Smooth muscle cell of the coronary artery (primary cell): ENCODE data around the gene CORO1A. TPM values are rescaled to one million over a fixed set of nuclear protein-coding genes. Genes with fewer than 3 reads are reported as not detected.

Experiments used
- total RNA-seq: library from RNA; depleted of rRNA; stranded (reverse); fragments of >200 nt; gene quantifications from 2 replicates; pipeline ENCODE4 v1.2.3, GENCODE V29; 2014; ENCODE audit warnings: low replicate concordance

The CORO1A gene
- 0.47 and 1.9 TPM in 2 replicates for total RNA-seq

DNA sequence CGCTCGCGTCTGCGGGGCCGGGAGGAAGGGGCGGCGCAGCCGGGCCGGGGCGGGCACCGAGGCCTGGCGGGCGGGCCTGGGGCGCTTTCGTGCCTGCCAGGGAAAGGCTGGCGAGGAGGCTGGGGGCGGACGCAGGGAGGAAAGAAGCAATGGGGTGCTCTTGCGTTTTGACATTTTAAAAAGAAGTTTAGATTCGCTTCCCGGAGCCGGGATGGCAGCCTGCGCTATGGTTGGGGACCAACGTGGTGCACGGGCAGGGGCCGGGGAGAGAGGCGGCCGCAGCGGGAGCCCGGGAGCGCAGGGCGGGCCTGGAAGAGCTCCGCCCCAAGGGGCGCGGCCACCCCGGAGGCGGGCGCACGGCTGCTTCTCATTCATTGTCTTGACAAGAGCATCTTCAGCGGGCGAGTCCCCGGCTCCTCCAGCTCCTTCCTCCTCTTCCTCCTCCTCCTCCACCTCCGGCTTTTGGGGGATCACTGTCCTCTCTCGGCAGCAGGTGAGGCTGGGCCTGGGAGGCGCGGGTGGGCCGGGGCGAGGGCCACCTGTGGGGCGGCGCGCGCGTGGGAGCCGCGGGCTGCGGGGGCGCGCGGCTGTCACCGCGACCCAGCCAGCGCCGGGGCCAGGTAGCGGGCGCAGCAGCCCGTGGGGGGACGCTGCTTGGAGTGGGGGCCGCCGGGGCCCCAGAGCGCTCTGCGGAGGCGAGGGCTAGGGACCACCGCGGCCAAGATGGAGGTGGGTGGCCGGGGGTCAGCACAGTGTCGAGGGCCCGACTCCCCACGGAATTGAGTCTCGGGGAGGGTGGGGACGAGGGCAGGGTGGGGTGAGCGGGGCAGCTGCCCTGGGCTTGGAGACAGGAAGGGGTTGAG lies at the start of gene CORO1A:
Gene CORO1A, plus strand, starts transcription at position 370 of the 863 bp plus-strand sequence. CDS start 1,608 bp downstream, outside the sequence.

DNA sequence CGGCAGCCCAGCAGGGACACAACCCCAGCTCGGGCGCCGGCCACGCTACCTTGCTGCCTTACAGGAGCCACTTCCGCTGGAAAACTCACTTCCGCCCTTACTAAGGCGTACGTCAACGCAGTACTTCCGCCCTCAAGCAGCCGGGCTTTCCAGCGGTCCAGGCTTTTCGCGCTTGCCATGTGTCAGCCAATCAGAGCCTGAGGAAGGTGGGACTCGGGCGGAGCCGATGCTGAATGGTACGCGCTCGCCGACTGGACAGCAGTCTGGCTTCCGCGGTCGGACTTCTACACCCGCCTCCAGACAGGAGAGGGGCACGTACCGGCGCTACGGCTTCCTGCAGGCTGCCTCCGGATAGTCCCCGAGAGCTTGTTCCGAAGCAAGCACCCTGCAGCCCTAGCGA lies 10.2 kb downstream of the CORO1A start, which contains the start of the genes BOLA2B and SLX1A:
Gene BOLA2B, minus strand, starts transcription at position 52 of the 400 bp plus-strand sequence. CDS start 71 bp downstream, outside the sequence.
Gene SLX1A, plus strand, starts transcription at position 261 of the 400 bp plus-strand sequence. CDS start 210 bp downstream, outside the sequence.

DNA sequence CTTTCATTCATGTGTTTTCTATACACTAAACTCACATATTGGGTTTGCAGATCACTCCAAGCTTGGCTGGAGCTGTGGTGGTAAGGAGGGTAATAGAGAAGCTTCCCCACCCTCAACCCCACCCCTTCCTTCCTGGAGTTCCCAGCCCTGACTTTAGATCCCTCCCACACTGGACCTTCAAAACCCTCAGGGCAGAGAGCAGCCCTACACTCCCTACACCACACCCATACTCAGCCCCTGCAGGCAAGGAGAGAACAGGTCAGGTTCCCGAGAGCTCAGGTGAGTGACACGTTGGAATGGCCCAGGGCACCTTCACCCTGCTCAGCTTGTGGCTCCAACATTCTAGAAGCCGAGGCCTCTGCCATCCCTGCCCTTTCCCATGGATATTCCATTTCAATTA lies 15.6 kb downstream of the CORO1A start, which contains the start of gene SULT1A3:
Gene SULT1A3, plus strand, starts transcription at position 207 of the 400 bp plus-strand sequence. CDS start 1,474 bp downstream, outside the sequence.

Other genes with a start within 250 kb of the CORO1A start
- gene TMEM219, start 221.5 kb upstream of the CORO1A start, total RNA-seq, result 47.5 and 77.3 TPM in 2 replicates
- 36.0 and 45.1 TPM in 2 replicates for gene TAOK2, start 209.7 kb upstream of the CORO1A start, total RNA-seq
- gene HIRIP3, start 188.0 kb upstream of the CORO1A start, total RNA-seq, result 5.9 and 6.8 TPM in 2 replicates
- gene INO80E, start 187.4 kb upstream of the CORO1A start, total RNA-seq, result 11.5 and 13.8 TPM in 2 replicates
- 0.08 and 0.23 TPM in 2 replicates for gene DOC2A, start 172.6 kb upstream of the CORO1A start, total RNA-seq
- not detected in 2 replicates for gene C16orf92, start 160.4 kb upstream of the CORO1A start, total RNA-seq
- gene TLCD3B, start 152.3 kb upstream of the CORO1A start, total RNA-seq, result not detected in 2 replicates
- 454 and 683 TPM in 2 replicates for gene ALDOA, start 117.8 kb upstream of the CORO1A start, total RNA-seq
- gene PPP4C, start 107.6 kb upstream of the CORO1A start, total RNA-seq, result 243 and 256 TPM in 2 replicates
- gene TBX6, start 91.7 kb upstream of the CORO1A start, total RNA-seq, result under 0.01 and 0.12 TPM in 2 replicates
- gene YPEL3, start 87.4 kb upstream of the CORO1A start, total RNA-seq, result 8.1 and 11.5 TPM in 2 replicates
- gene GDPD3, start 70.1 kb upstream of the CORO1A start, total RNA-seq, result 0.60 and 4.4 TPM in 2 replicates
- 27.1 and 40.4 TPM in 2 replicates for gene MAPK3, start 60.4 kb upstream of the CORO1A start, total RNA-seq
- 23.3 and 43.5 TPM in 2 replicates for gene BOLA2B, start 10.1 kb downstream of the CORO1A start, total RNA-seq
- 6.2 and 39.7 TPM in 2 replicates for gene SLX1A, start 10.3 kb downstream of the CORO1A start, total RNA-seq
- gene SULT1A3, start 15.7 kb downstream of the CORO1A start, total RNA-seq, result 1.2 and 1.4 TPM in 2 replicates
- gene NPIPB13, start 64.9 kb downstream of the CORO1A start, total RNA-seq, result 0.68 and 1.5 TPM in 2 replicates
- gene CD2BP2, start 171.7 kb downstream of the CORO1A start, total RNA-seq, result 25.4 and 31.0 TPM in 2 replicates
- gene TBC1D10B, start 186.9 kb downstream of the CORO1A start, total RNA-seq, result 16.8 and 18.7 TPM in 2 replicates
- not detected in 2 replicates for gene MYL11, start 191.2 kb downstream of the CORO1A start, total RNA-seq
- 0.12 and 0.15 TPM in 2 replicates for gene SEPTIN1, start 199.0 kb downstream of the CORO1A start, total RNA-seq
- gene ZNF48, start 211.8 kb downstream of the CORO1A start, total RNA-seq, result 2.2 and 8.8 TPM in 2 replicates
- gene ZNF771, start 224.0 kb downstream of the CORO1A start, total RNA-seq, result 8.3 and 9.2 TPM in 2 replicates
- 4.8 and 15.9 TPM in 2 replicates for gene DCTPP1, start 246.4 kb downstream of the CORO1A start, total RNA-seq